Activated T-helper 1 cell treated with anti-CD3 and anti-CD28 coated beads, Interleukin-12 subunit alpha, Interleukin-12 subunit beta, Interleukin-2, Interleukin-4 antibody, amounts not matched to agents 30 ng/mL and 10 ng/mL and 1 ng/mL, durations not matched to agents 14 hours and 24 hours and 36 hours (primary cell): ENCODE data around the gene CT45A10. TPM values are rescaled to one million over a fixed set of nuclear protein-coding genes. Genes with fewer than 3 reads are reported as not detected.
"Not testable (repeated sequence)": the region's sequence is repeated elsewhere in the genome, so short reads cannot be mapped to it uniquely, and the experiment has no call there.

ENCODE experiments used
- DNase-seq: peaks from one replicate; pipeline ENCODE4 v3.0.0; 2021; ENCODE audit warnings: low spot score
- H3K27ac Mint-ChIP-seq: one replicate; pipeline ENCODE4 v1.8.0; 2021; ENCODE audit warnings: mild to moderate bottlenecking, mixed read lengths
- H3K27me3 Mint-ChIP-seq: one replicate; pipeline ENCODE4 v1.8.0; 2022; ENCODE audit warnings: mild to moderate bottlenecking, moderate library complexity, mixed read lengths; ENCODE audit not compliant: insufficient read depth
- H3K36me3 Mint-ChIP-seq: one replicate; pipeline ENCODE4 v1.8.0; 2021; ENCODE audit warnings: low read depth, mixed read lengths
- H3K4me1 Mint-ChIP-seq: one replicate; pipeline ENCODE4 v1.8.0; 2021; ENCODE audit warnings: low read depth, mixed read lengths
- H3K4me3 Mint-ChIP-seq: one replicate; pipeline ENCODE4 v1.8.0; 2021; ENCODE audit warnings: mild to moderate bottlenecking, moderate library complexity, mixed read lengths
- H3K9me3 Mint-ChIP-seq: one replicate; pipeline ENCODE4 v1.8.0; 2021; ENCODE audit warnings: mixed read lengths
- intact Hi-C: fragments of 100-400 bp; cut with micrococcal nuclease; formaldehyde crosslinking; loops from one replicate; pipeline ENCODE4 v1.15.1; 2024
- total RNA-seq: library from RNA; stranded (reverse); gene quantifications from 2 replicates; pipeline ENCODE4 v1.2.3, GENCODE V29; 2022

The CT45A10 gene
- total RNA-seq, 1 donor from 2014 or later, result not detected

DNA sequence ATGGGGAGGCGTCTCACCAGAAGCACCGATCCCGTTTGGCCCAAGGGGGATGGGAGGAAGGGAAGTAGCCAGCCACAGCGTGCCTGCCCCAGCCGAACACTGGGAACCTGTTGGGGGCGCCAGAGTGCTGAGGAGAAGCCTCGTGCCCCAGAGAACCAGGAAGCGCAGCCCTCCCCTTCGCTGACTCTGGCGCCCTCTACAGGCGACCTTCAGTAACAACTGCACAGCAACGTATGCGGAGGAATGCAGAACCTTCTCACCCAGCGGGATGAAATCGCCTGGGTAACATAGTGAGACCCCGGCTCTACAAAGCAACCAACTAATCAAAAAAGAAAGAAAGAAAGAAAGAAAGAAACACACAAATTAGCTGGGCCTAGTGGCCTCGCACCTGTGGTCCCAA lies 38.8 kb downstream of the CT45A10 start, which contains the start of gene CT45A8:
TSS of gene CT45A8 (minus strand) at position 101 of the 400 bp plus-strand sequence. CDS start 3,755 bp downstream, outside the sequence.
- H3K4me1 Mint-ChIP-seq, H3K36me3 Mint-ChIP-seq, H3K9me3 Mint-ChIP-seq, DNase-seq, H3K4me3 Mint-ChIP-seq, intact Hi-C loops, H3K27me3 Mint-ChIP-seq, H3K27ac Mint-ChIP-seq: not testable (repeated sequence)

DNA sequence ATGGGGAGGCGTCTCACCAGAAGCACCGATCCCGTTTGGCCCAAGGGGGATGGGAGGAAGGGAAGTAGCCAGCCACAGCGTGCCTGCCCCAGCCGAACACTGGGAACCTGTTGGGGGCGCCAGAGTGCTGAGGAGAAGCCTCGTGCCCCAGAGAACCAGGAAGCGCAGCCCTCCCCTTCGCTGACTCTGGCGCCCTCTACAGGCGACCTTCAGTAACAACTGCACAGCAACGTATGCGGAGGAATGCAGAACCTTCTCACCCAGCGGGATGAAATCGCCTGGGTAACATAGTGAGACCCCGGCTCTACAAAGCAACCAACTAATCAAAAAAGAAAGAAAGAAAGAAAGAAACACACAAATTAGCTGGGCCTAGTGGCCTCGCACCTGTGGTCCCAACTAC lies 56.1 kb downstream of the CT45A10 start, which contains the start of gene CT45A7:
TSS of gene CT45A7 (minus strand) at position 101 of the 400 bp plus-strand sequence. CDS start 3,747 bp downstream, outside the sequence.
- H3K4me1 Mint-ChIP-seq, H3K9me3 Mint-ChIP-seq, H3K36me3 Mint-ChIP-seq, H3K4me3 Mint-ChIP-seq, intact Hi-C loops, DNase-seq, H3K27me3 Mint-ChIP-seq, H3K27ac Mint-ChIP-seq: not testable (repeated sequence)

Other genes starting within 250 kb of the CT45A10 start
- not detected in 2 replicates for gene CT45A1, start 179.8 kb downstream of the CT45A10 start, total RNA-seq
- gene CT45A3, start 125.3 kb downstream of the CT45A10 start, total RNA-seq, result not detected in 2 replicates
- not detected in 2 replicates for gene CT45A5, start 107.9 kb downstream of the CT45A10 start, total RNA-seq
- gene CT45A6, start 90.7 kb downstream of the CT45A10 start, total RNA-seq, result not detected in 2 replicates
- not detected in 2 replicates for gene CT45A2, start 73.4 kb downstream of the CT45A10 start, total RNA-seq
- gene CT45A7, start 56.2 kb downstream of the CT45A10 start, total RNA-seq, result not detected in 2 replicates
- gene CT45A8, start 38.9 kb downstream of the CT45A10 start, total RNA-seq, result not detected in 2 replicates
- not detected in 2 replicates for gene CT45A9, start 21.6 kb downstream of the CT45A10 start, total RNA-seq
- not detected in 2 replicates for gene SAGE1, start 272 bp upstream of the CT45A10 start, total RNA-seq
- 25.2 and 26.4 TPM in 2 replicates for gene MMGT1, start 80.5 kb upstream of the CT45A10 start, total RNA-seq
- 12.7 and 13.4 TPM in 2 replicates for gene SLC9A6, start 92.0 kb upstream of the CT45A10 start, total RNA-seq